Activated T-cell treated with anti-CD3 and anti-CD28 coated beads for 48 hours (primary cell): ENCODE data around the gene VWF.

Source experiments
- DNase-seq: peaks from one replicate; pipeline ENCODE4 v3.0.0-alpha.2; 2020; ENCODE audit warnings: low read depth

Gene VWF

GRCh38 chr12:6058481-6059161, 65.8 kb downstream of the VWF start:
- DNase-seq = no peak

- no peak for DNase-seq
Measured at GRCh38 chr12:6057700-6058099, 66.8 kb downstream of the VWF start.

GRCh38 chr12:6056406-6057240, 67.8 kb downstream of the VWF start:
- no peak for DNase-seq

- no peak for DNase-seq
Measured at GRCh38 chr12:6053541-6053940, 70.9 kb downstream of the VWF start.

- no peak for DNase-seq
Measured at GRCh38 chr12:6052940-6053329, 71.5 kb downstream of the VWF start.

- no peak for DNase-seq
Measured at GRCh38 chr12:6052206-6052939, 72.1 kb downstream of the VWF start.

- no peak for DNase-seq
Measured at GRCh38 chr12:6049992-6050391, 74.5 kb downstream of the VWF start.

GRCh38 chr12:6049587-6049986, 74.9 kb downstream of the VWF start:
- no peak for DNase-seq

- DNase-seq = no peak
Measured at GRCh38 chr12:6047249-6048237, 76.9 kb downstream of the VWF start.

- DNase-seq = no peak
Measured at GRCh38 chr12:6046511-6047180, 77.8 kb downstream of the VWF start.

GRCh38 chr12:6045438-6045837, 79.0 kb downstream of the VWF start:
- DNase-seq = no peak

GRCh38 chr12:6044082-6044481, 80.4 kb downstream of the VWF start:
- no peak for DNase-seq

- DNase-seq = no peak
Measured at GRCh38 chr12:6042446-6042845, 82.0 kb downstream of the VWF start.

- no peak for DNase-seq
Measured at GRCh38 chr12:6041891-6042290, 82.6 kb downstream of the VWF start.

- DNase-seq = no peak
Measured at GRCh38 chr12:6040815-6041214, 83.7 kb downstream of the VWF start.

- peak; percentile 30 for DNase-seq
Measured at GRCh38 chr12:6039894-6040601, 84.4 kb downstream of the VWF start.

GRCh38 chr12:6038160-6038559, 86.3 kb downstream of the VWF start:
- DNase-seq = peak; percentile 22

GRCh38 chr12:6037459-6037858, 87.0 kb downstream of the VWF start:
- DNase-seq = no peak

GRCh38 chr12:6036509-6036908, 88.0 kb downstream of the VWF start:
- DNase-seq = no peak

GRCh38 chr12:6034596-6034995, 89.9 kb downstream of the VWF start:
- DNase-seq = no peak
